Mesenchymal stem cell (in vitro differentiated cells and primary cell): Measurements from ENCODE around the gene KCTD10.

Experiments
- DNase-seq: peaks from one replicate; pipeline ENCODE4 v3.0.0-alpha.2; 2013
- H2AFZ ChIP-seq: one replicate; pipeline ENCODE4 v1.6.1; 2013; ENCODE audit warnings: low read depth, mild to moderate bottlenecking, control low read depth, inconsistent platforms, low read length, moderate library complexity
- H2AK5ac ChIP-seq: 2 replicates; pipeline ENCODE4 v1.6.1; 2013; ENCODE audit warnings: low read length, moderate library complexity, mild to moderate bottlenecking, inconsistent platforms; ENCODE audit not compliant: severe bottlenecking
- H2BK120ac ChIP-seq: one replicate; pipeline ENCODE4 v1.6.1; 2013; ENCODE audit warnings: low read depth, mild to moderate bottlenecking, inconsistent platforms, low read length, moderate library complexity
- H2BK12ac ChIP-seq, 2 experiments: one replicate each; pipeline ENCODE4 v1.6.1; 2013; ENCODE audit warnings: inconsistent platforms in 2 of 2, low read length in 2 of 2, mild to moderate bottlenecking in 2 of 2, moderate library complexity in 2 of 2, control low read depth in 1 of 2
- H2BK15ac ChIP-seq: one replicate; pipeline ENCODE4 v1.6.1; 2013; ENCODE audit warnings: mild to moderate bottlenecking, low read depth, inconsistent platforms; ENCODE audit not compliant: poor library complexity, severe bottlenecking
- H2BK5ac ChIP-seq: 2 replicates; pipeline ENCODE4 v1.6.1; 2013; ENCODE audit warnings: low read depth, mild to moderate bottlenecking, low read length, control low read depth, inconsistent platforms; ENCODE audit not compliant: poor library complexity, severe bottlenecking
- H3K14ac ChIP-seq, 2 experiments: one replicate each; pipeline ENCODE4 v1.6.1; 2013; ENCODE audit warnings: inconsistent platforms in 2 of 2, low read length in 2 of 2, control low read depth in 1 of 2, mild to moderate bottlenecking in 1 of 2, moderate library complexity in 1 of 2
- H3K18ac ChIP-seq, 2 experiments: one replicate each; pipeline ENCODE4 v1.6.1; 2013; ENCODE audit warnings: inconsistent platforms in 2 of 2, low read length in 2 of 2, control low read depth in 1 of 2, low read depth in 1 of 2, mild to moderate bottlenecking in 1 of 2
- H3K23ac ChIP-seq, 2 experiments: one replicate each; pipeline ENCODE4 v1.6.1; 2013; ENCODE audit warnings: inconsistent platforms in 2 of 2, low read length in 2 of 2, mild to moderate bottlenecking in 2 of 2, moderate library complexity in 2 of 2, control low read depth in 1 of 2
- H3K27ac ChIP-seq: 2 replicates; pipeline ENCODE4 v1.5.1; 2013; ENCODE audit warnings: mild to moderate bottlenecking, moderate library complexity, low read length, control low read depth, inconsistent platforms; ENCODE audit not compliant: poor library complexity, severe bottlenecking
- H3K27me3 ChIP-seq, 2 experiments: 2 replicates each; pipeline versions ENCODE4 v1.6.1 to v1.7.0; 2013; ENCODE audit warnings: low read length in 2 of 2, mild to moderate bottlenecking in 2 of 2, moderate library complexity in 2 of 2, control low read depth in 1 of 2, inconsistent platforms in 1 of 2; ENCODE audit not compliant: control insufficient read depth in 1 of 2, insufficient read depth in 1 of 2
- H3K36me3 ChIP-seq, 2 experiments: 2 replicates each; pipeline versions ENCODE4 v1.6.1 to v1.7.0; 2013; ENCODE audit warnings: low read length in 2 of 2, control low read depth in 1 of 2, inconsistent platforms in 1 of 2, low read depth in 1 of 2, mild to moderate bottlenecking in 1 of 2; ENCODE audit not compliant: insufficient read depth in 2 of 2, control insufficient read depth in 1 of 2
- H3K4ac ChIP-seq, 2 experiments: one replicate each; pipeline ENCODE4 v1.6.1; 2013; ENCODE audit warnings: inconsistent platforms in 2 of 2, low read length in 2 of 2, mild to moderate bottlenecking in 2 of 2, moderate library complexity in 2 of 2, control low read depth in 1 of 2, low read depth in 1 of 2
- H3K4me1 ChIP-seq: 2 replicates; pipeline ENCODE4 v1.6.1; 2013; ENCODE audit warnings: low read depth, low read length, control low read depth; ENCODE audit not compliant: control insufficient read depth, insufficient read depth
- H3K4me2 ChIP-seq: 2 replicates; pipeline ENCODE4 v1.6.1; 2013; ENCODE audit warnings: low read length, mild to moderate bottlenecking, inconsistent platforms; ENCODE audit not compliant: poor library complexity, severe bottlenecking
- H3K4me3 ChIP-seq, 2 experiments: 2 replicates each; pipeline versions ENCODE4 v1.5.1 to v1.7.0; 2013; ENCODE audit warnings: low read length in 2 of 2, mild to moderate bottlenecking in 2 of 2, control low read depth in 1 of 2, low read depth in 1 of 2; ENCODE audit not compliant: insufficient read depth in 1 of 2
- H3K79me1 ChIP-seq: replicated peaks from 2 replicates; pipeline ENCODE4 v1.6.1; 2013; ENCODE audit warnings: mild to moderate bottlenecking, control low read depth, low read length, inconsistent platforms; ENCODE audit not compliant: poor library complexity, severe bottlenecking
- H3K9ac ChIP-seq: 2 replicates; pipeline ENCODE4 v1.7.0; 2013; ENCODE audit warnings: mild to moderate bottlenecking, low read length, moderate library complexity
- H3K9me3 ChIP-seq: 2 replicates; pipeline ENCODE4 v1.7.0; 2013; ENCODE audit warnings: mild to moderate bottlenecking, low read length; ENCODE audit not compliant: control insufficient read depth
- H4K8ac ChIP-seq: one replicate; pipeline ENCODE4 v1.6.1; 2013; ENCODE audit warnings: inconsistent platforms, mild to moderate bottlenecking, low read length, moderate library complexity
- H4K91ac ChIP-seq: one replicate; pipeline ENCODE4 v1.6.1; 2013; ENCODE audit warnings: mild to moderate bottlenecking, low read length, inconsistent platforms
- WGBS: methylation state at CpG from one replicate; pipeline ENCODE4 v1.1.7; 2013; ENCODE audit warnings: mixed read lengths; 5-methylcytosine and 5-hydroxymethylcytosine counted together

The KCTD10 gene

GRCh38 chr12:109436188-109436560, 40.9 kb downstream of the KCTD10 start:
- WGBS = 42% methylated on average over 6 of the region's 7 CpGs
- no peak overlapping the region for H3K23ac ChIP-seq
- H3K4me3 ChIP-seq = no peak overlapping the region
- H2AFZ ChIP-seq = no peak overlapping the region
- DNase-seq = no peak
- H3K27me3 ChIP-seq = no peaks in the 10 kb centered on the region
- H2AK5ac ChIP-seq = no peak overlapping the region
- no peak overlapping the region for H3K4ac ChIP-seq
- H3K4me2 ChIP-seq = no peak overlapping the region
- no peak overlapping the region for H3K18ac ChIP-seq
- peaks cover 1% of the 10 kb centered on the region for H3K79me1 ChIP-seq
- no peak overlapping the region for H2BK15ac ChIP-seq
- no peak overlapping the region for H4K8ac ChIP-seq
- H3K14ac ChIP-seq = no peak overlapping the region
- H2BK12ac ChIP-seq = no peak overlapping the region
- H2BK5ac ChIP-seq = no peak overlapping the region
- H2BK120ac ChIP-seq = no peak overlapping the region
- H3K9ac ChIP-seq = no peak overlapping the region
- H3K36me3 ChIP-seq = no peaks in the 10 kb centered on the region
- no peaks in the 10 kb centered on the region for H3K4me1 ChIP-seq
- H4K91ac ChIP-seq = no peak overlapping the region
- no peak overlapping the region for H3K27ac ChIP-seq
- H3K9me3 ChIP-seq = no peaks in the 10 kb centered on the region

- no peak overlapping the region for H2BK12ac ChIP-seq
- H3K4me1 ChIP-seq = no peaks in the 10 kb centered on the region
- H2BK5ac ChIP-seq = no peak overlapping the region
- no peaks in the 10 kb centered on the region for H3K27me3 ChIP-seq
- H3K4me3 ChIP-seq = no peak overlapping the region
- no peak overlapping the region for H2AK5ac ChIP-seq
- H3K9ac ChIP-seq = no peak overlapping the region
- no peak overlapping the region for H3K23ac ChIP-seq
- no peaks in the 10 kb centered on the region for H3K9me3 ChIP-seq
- no peak overlapping the region for H3K14ac ChIP-seq
- no peak overlapping the region for H2BK15ac ChIP-seq
- no peak overlapping the region for H4K91ac ChIP-seq
- no peak overlapping the region for H2AFZ ChIP-seq
- H3K4ac ChIP-seq = no peak overlapping the region
- H3K18ac ChIP-seq = no peak overlapping the region
- no peaks in the 10 kb centered on the region for H3K36me3 ChIP-seq
- WGBS = 74% methylated on average over 17 of the region's 17 CpGs
- no peak overlapping the region for H4K8ac ChIP-seq
- DNase-seq = no peak
- no peak overlapping the region for H2BK120ac ChIP-seq
- H3K79me1 ChIP-seq = peaks cover 1% of the 10 kb centered on the region
- H3K27ac ChIP-seq = no peak overlapping the region
- no peak overlapping the region for H3K4me2 ChIP-seq
These were observed 41.5 kb downstream of the KCTD10 start for GRCh38 chr12:109435428-109436187.

GRCh38 chr12:109434582-109434981, 42.5 kb downstream of the KCTD10 start:
- Histone ChIP-seq H3K4me3 (no peak overlapping the region), H3K27ac (no peak overlapping the region), H3K79me1 (peaks cover 1% of the 10 kb centered on the region), H3K4me1 (no peaks in the 10 kb centered on the region), H2BK15ac (no peak overlapping the region), H3K14ac (no peak overlapping the region), H3K9me3 (no peaks in the 10 kb centered on the region), H3K4ac (no peak overlapping the region), H3K18ac (no peak overlapping the region), H2BK120ac (no peak overlapping the region), H3K27me3 (no peaks in the 10 kb centered on the region), H3K4me2 (no peak overlapping the region), H3K36me3 (no peaks in the 10 kb centered on the region), H2BK12ac (no peak overlapping the region), H2BK5ac (no peak overlapping the region), H4K91ac (no peak overlapping the region), H4K8ac (no peak overlapping the region), H3K23ac (no peak overlapping the region), H3K9ac (no peak overlapping the region), H2AK5ac (no peak overlapping the region), H2AFZ (no peak overlapping the region)
- no peak for DNase-seq
- 85% methylated on average over 6 of the region's 7 CpGs for WGBS

- Histone ChIP-seq H2AK5ac (no peak overlapping the region), H3K14ac (no peak overlapping the region), H3K36me3 (no peaks in the 10 kb centered on the region), H3K9ac (no peak overlapping the region), H2BK120ac (no peak overlapping the region), H3K4ac (no peak overlapping the region), H4K91ac (no peak overlapping the region), H2BK5ac (no peak overlapping the region), H2AFZ (no peak overlapping the region), H3K4me3 (no peak overlapping the region), H4K8ac (no peak overlapping the region), H3K23ac (no peak overlapping the region), H3K18ac (no peak overlapping the region), H3K9me3 (no peaks in the 10 kb centered on the region), H3K79me1 (no peaks in the 10 kb centered on the region), H2BK15ac (no peak overlapping the region), H3K4me2 (no peak overlapping the region), H3K27ac (no peak overlapping the region), H3K4me1 (no peaks in the 10 kb centered on the region), H3K27me3 (no peaks in the 10 kb centered on the region), H2BK12ac (no peak overlapping the region)
- WGBS = 55% methylated on average over 4 of the region's 4 CpGs
- DNase-seq = no peak
These were observed 43.5 kb downstream of the KCTD10 start for GRCh38 chr12:109433618-109434017.
